Astrocyte (in vitro differentiated cells and primary cell): ENCODE measurements around the gene SNAPC1.

Experiments
- CTCF ChIP-seq: IDR thresholded peaks from 2 replicates; pipeline ENCODE4 v1.5.1; 2011; ENCODE audit warnings: low read depth, mild to moderate bottlenecking, inconsistent platforms, low read length, moderate library complexity; ENCODE audit not compliant: insufficient read depth
- EZH2 ChIP-seq: IDR thresholded peaks from 2 replicates; pipeline ENCODE4 v1.6.1; 2012; ENCODE audit warnings: mild to moderate bottlenecking, low read length, inconsistent platforms; ENCODE audit not compliant: insufficient read depth

- TF ChIP-seq CTCF: no peak
- no peak for TF ChIP-seq EZH2
Measured at GRCh38 chr14:61744238-61744637, 18.0 kb upstream of the SNAPC1 start.
